Right lobe of liver (tissue), 4 donors: Measurements from ENCODE around the gene PCCA.

Source experiments
- CTCF ChIP-seq, 4 donors: fragments of 200-600 bp in 3 of 4; fragments of 450-650 bp in 1 of 4; IDR thresholded peaks; one replicate each; pipeline versions ENCODE4 v1.5.1 to v1.8.0; 2016 to 2022; ENCODE audit warnings: antibody characterized with exemption in 4 of 4, mild to moderate bottlenecking in 2 of 4
- POLR2A ChIP-seq: fragments of 450-650 bp; IDR thresholded peaks from one replicate; pipeline ENCODE4 v1.6.1; 2017; ENCODE audit warnings: antibody characterized with exemption, mild to moderate bottlenecking
- donor health status: DM: no; HTN: no; CAD: no.
- donor health status: DM: no; HTN: no; CAD: no.
- donor health status: DM: no; HTN: yes; CAD: no.

- no peak for TF ChIP-seq POLR2A
- no peak for TF ChIP-seq CTCF (IDR thresholded peaks at IDR 0.05)
Observed at GRCh38 chr13:100211016-100211710, 122.3 kb downstream of the PCCA start.
